ENCODE data around the gene CNBP. TPM values are rescaled to one million over a fixed set of nuclear protein-coding genes. Genes with fewer than 3 reads are reported as not detected.
"Not testable (repeated sequence)": the region's sequence is repeated elsewhere in the genome, so short reads cannot be mapped to it uniquely, and the experiment has no call there.

The CNBP gene
- polyA plus RNA-seq, 1 experiment: 305 TPM

- H3K4me3 ChIP-seq (ENCODE audit: low read depth, low read length): no peak overlapping the region
- H3K27me3 ChIP-seq (ENCODE audit: control insufficient read depth, insufficient read depth, low read length): no peaks in the 10 kb centered on the region
- no peak for DNase-seq (ENCODE audit: low read depth, low spot score)
- no peaks in the 10 kb centered on the region for H3K9me3 ChIP-seq (ENCODE audit: control insufficient read depth, insufficient read depth, low read length)
- peak overlapping the region; percentile 25 for H3K27ac ChIP-seq (ENCODE audit: low read depth, low read length)
- no peak for TF ChIP-seq CTCF (IDR thresholded peaks at IDR 0.05; ENCODE audit: low read depth, low read length)
- POLR2A ChIA-PET: interaction anchor here (1.4 to 2.8 kb wide), 3 partner anchors 19 to 43 kb away, joined by 3 to 12 read pairs (median 7); partner anchors contain the start of gene CNBP
- CTCF ChIA-PET: interaction anchor here (0.9 to 3.1 kb wide), 3 partner anchors 19 to 256 kb away, joined by 8 to 13 read pairs (median 10); no protein-coding TSS in a partner anchor
Observed at GRCh38 chr3:129226374-129226773, 42.7 kb upstream of the CNBP start.

- Histone ChIP-seq H3K4me3 (ENCODE audit: low read depth, low read length) (peak overlapping the region; percentile 35), H3K9me3 (ENCODE audit: control insufficient read depth, insufficient read depth, low read length) (no peaks in the 10 kb centered on the region), H3K27me3 (ENCODE audit: control insufficient read depth, insufficient read depth, low read length) (no peaks in the 10 kb centered on the region), H3K27ac (ENCODE audit: low read depth, low read length) (peak overlapping the region; percentile 77)
- CTCF ChIA-PET: interaction anchor here (0.6 to 2.0 kb wide), 4 partner anchors 21 to 255 kb away, joined by 3 to 21 read pairs (median 8); no protein-coding TSS in a partner anchor
- no peak for DNase-seq (ENCODE audit: low read depth, low spot score)
- TF ChIP-seq CTCF (IDR thresholded peaks at IDR 0.05; ENCODE audit: low read depth, low read length): no peak
- POLR2A ChIA-PET: interaction anchor here (0.7 to 2.8 kb wide), 6 partner anchors 20 to 91 kb away, joined by 3 to 12 read pairs (median 4); partner anchors contain the start of genes CNBP and COPG1
Observed at GRCh38 chr3:129224984-129225393, 41.3 kb upstream of the CNBP start.

GRCh38 chr3:129224387-129224786 is 40.7 kb upstream of the CNBP start:
- DNase-seq (ENCODE audit: low read depth, low spot score); H3K9me3 ChIP-seq (ENCODE audit: control insufficient read depth, insufficient read depth, low read length); H3K27ac ChIP-seq (ENCODE audit: low read depth, low read length); H3K4me3 ChIP-seq (ENCODE audit: low read depth, low read length); H3K27me3 ChIP-seq (ENCODE audit: control insufficient read depth, insufficient read depth, low read length): not testable (repeated sequence)
- CTCF ChIA-PET: interaction anchor here (0.6 to 2.0 kb wide), 4 partner anchors 21 to 254 kb away, joined by 3 to 21 read pairs (median 8); no protein-coding TSS in a partner anchor
- POLR2A ChIA-PET: interaction anchor here (0.6 to 2.8 kb wide), 6 partner anchors 12 to 92 kb away, joined by 3 to 12 read pairs (median 6); partner anchors contain the start of genes CNBP and COPG1

- POLR2A ChIA-PET: no interaction called here
- no peak for DNase-seq (ENCODE audit: low read depth, low spot score)
- no peak for TF ChIP-seq CTCF (IDR thresholded peaks at IDR 0.05; ENCODE audit: low read depth, low read length)
- Histone ChIP-seq H3K27ac (ENCODE audit: low read depth, low read length) (no peak overlapping the region), H3K27me3 (ENCODE audit: control insufficient read depth, insufficient read depth, low read length) (peaks cover 4% of the 10 kb centered on the region), H3K9me3 (ENCODE audit: control insufficient read depth, insufficient read depth, low read length) (no peaks in the 10 kb centered on the region), H3K4me3 (ENCODE audit: low read depth, low read length) (no peak overlapping the region)
- CTCF ChIA-PET: interaction anchor here (1.0 kb wide), 1 partner anchor 27 kb away, joined by 3 read pairs; no protein-coding TSS in a partner anchor
Observed at GRCh38 chr3:129218742-129219141, 35.0 kb upstream of the CNBP start.

GRCh38 chr3:129213238-129213637 is 29.5 kb upstream of the CNBP start:
- POLR2A ChIA-PET: no interaction called here
- TF ChIP-seq CTCF (IDR thresholded peaks at IDR 0.05; ENCODE audit: low read depth, low read length): no peak
- Histone ChIP-seq H3K9me3 (ENCODE audit: control insufficient read depth, insufficient read depth, low read length) (no peaks in the 10 kb centered on the region), H3K4me3 (ENCODE audit: low read depth, low read length) (no peak overlapping the region), H3K27me3 (ENCODE audit: control insufficient read depth, insufficient read depth, low read length) (peaks cover 2% of the 10 kb centered on the region), H3K27ac (ENCODE audit: low read depth, low read length) (no peak overlapping the region)
- CTCF ChIA-PET: interaction anchor here (1.0 kb wide), 1 partner anchor 32 kb away, joined by 3 read pairs; no protein-coding TSS in a partner anchor
- no peak for DNase-seq (ENCODE audit: low read depth, low spot score)

Measured in AG04450 (cell line).